Activated T-cell treated with anti-CD3 and anti-CD28 coated beads, Interleukin-2, amount 50 U/mL, for 72 hours (primary cell): ENCODE measurements around the gene CD40LG. TPM values are rescaled to one million over a fixed set of nuclear protein-coding genes. Genes with fewer than 3 reads are reported as not detected.

Source experiments
- ATAC-seq, 2 donors: fragments of 150-1000 bp; cut with Tn5 transposase; replicated peaks in 1 of 2; 2 replicates each; pipeline ENCODE4 v1.10.0; 2021; ENCODE audit warnings: moderate library complexity in 2 of 2, mild to moderate bottlenecking in 1 of 2
- DNase-seq, 2 donors: peaks; one replicate each; pipeline ENCODE4 v3.0.0; 2021 to 2022; ENCODE audit warnings: mixed read lengths in 1 of 2
- H3K27ac Mint-ChIP-seq: one replicate; pipeline ENCODE4 v1.8.0; 2022; ENCODE audit warnings: mild to moderate bottlenecking, moderate library complexity, mixed read lengths
- H3K27me3 Mint-ChIP-seq: one replicate; pipeline ENCODE4 v1.8.0; 2022; ENCODE audit warnings: low read depth, mixed read lengths
- H3K36me3 Mint-ChIP-seq, 2 donors: one replicate each; pipeline ENCODE4 v1.8.0; 2022; ENCODE audit warnings: mixed read lengths in 2 of 2, mild to moderate bottlenecking in 1 of 2; ENCODE audit not compliant: insufficient read depth in 2 of 2
- H3K4me1 Mint-ChIP-seq: one replicate; pipeline ENCODE4 v1.8.0; 2022; ENCODE audit warnings: low read depth, mixed read lengths
- H3K4me3 Mint-ChIP-seq, 2 donors: one replicate each; pipeline ENCODE4 v1.8.0; 2022; ENCODE audit warnings: mild to moderate bottlenecking in 2 of 2, mixed read lengths in 2 of 2, moderate library complexity in 2 of 2
- H3K9me3 Mint-ChIP-seq, 2 donors: one replicate each; pipeline ENCODE4 v1.8.0; 2022; ENCODE audit warnings: mixed read lengths in 2 of 2
- total RNA-seq, 2 donors: library from RNA; stranded (reverse); gene quantifications; one replicate each; pipeline ENCODE4 v1.2.3, GENCODE V29; 2022

CD40LG gene
- 10 to 100 TPM; 26.5 to 36.1 TPM for total RNA-seq

GRCh38 chrX:136647677-136648360 is at the start of gene CD40LG:
TSS of gene CD40LG (plus strand) at chrX:136648158. CDS start at chrX:136648249, 91 bp downstream.
- H3K36me3 Mint-ChIP-seq, result peaks cover 3 to 17% of the 10 kb centered on the region in 2 donors
- H3K4me3 Mint-ChIP-seq, result peak within 1 kb of the TSS; percentile 87 to 97
- peaks cover 49% of the 10 kb centered on the region for H3K4me1 Mint-ChIP-seq
- H3K9me3 Mint-ChIP-seq, result no peaks in the 10 kb centered on the region
- DNase-seq (no peak), ATAC-seq (peak; percentile 22 to 32)
- H3K27ac Mint-ChIP-seq, result peak within 1 kb of the TSS; percentile 97
- H3K27me3 Mint-ChIP-seq, result peaks cover 27% of the 10 kb centered on the region

- Mint-ChIP-seq H3K36me3 (peaks cover 0 to 3% of the 10 kb centered on the region in 2 donors), H3K9me3 (no peaks in the 10 kb centered on the region), H3K4me1 (peaks cover 42% of the 10 kb centered on the region), H3K27me3 (peaks cover 12% of the 10 kb centered on the region), H3K4me3 (peak overlapping the region; percentile 72 to 79), H3K27ac (peak overlapping the region; percentile 88)
- DNase-seq, result peak; percentile 21 to 23
- ATAC-seq, result peak; percentile 79 to 83
Measured at GRCh38 chrX:136598631-136599030, 49.3 kb upstream of the CD40LG start.

- H3K36me3 Mint-ChIP-seq, result no peaks in the 10 kb centered on the region
Measured at GRCh38 chrX:136600059-136600458, 47.9 kb upstream of the CD40LG start.

GRCh38 chrX:136607236-136607635 is 40.7 kb upstream of the CD40LG start:
- Mint-ChIP-seq H3K36me3 (peaks cover 2 to 4% of the 10 kb centered on the region in 2 donors), H3K9me3 (peaks cover 0 to 3% of the 10 kb centered on the region in 2 donors), H3K27ac (no peak overlapping the region), H3K4me3 (no peak overlapping the region), H3K4me1 (peaks cover 54% of the 10 kb centered on the region), H3K27me3 (peaks cover 15% of the 10 kb centered on the region)
- no peak for DNase-seq
- no peak for ATAC-seq

More at GRCh38 chrX:136600059-136600458, 47.9 kb upstream of the CD40LG start:
- Mint-ChIP-seq H3K27ac (peak overlapping the region; percentile 76), H3K4me3 (peak overlapping the region in 1 of 2 donors; percentile 45), H3K9me3 (no peaks in the 10 kb centered on the region), H3K27me3 (peaks cover 12% of the 10 kb centered on the region), H3K4me1 (peaks cover 35% of the 10 kb centered on the region)
- no peak for DNase-seq
- ATAC-seq, result no peak

GRCh38 chrX:136608295-136608933 is 39.5 kb upstream of the CD40LG start:
- Mint-ChIP-seq H3K4me3 (peak overlapping the region; percentile 52 to 81), H3K27me3 (peaks cover 15% of the 10 kb centered on the region), H3K36me3 (peaks cover 2 to 4% of the 10 kb centered on the region in 2 donors), H3K27ac (peak overlapping the region; percentile 88), H3K9me3 (peaks cover 0 to 3% of the 10 kb centered on the region in 2 donors), H3K4me1 (peaks cover 53% of the 10 kb centered on the region)
- DNase-seq, result peak; percentile 51
- ATAC-seq, result peak; percentile 84

- DNase-seq, result peak; percentile 32 to 45
- no peaks in the 10 kb centered on the region for H3K9me3 Mint-ChIP-seq
- peaks cover 60% of the 10 kb centered on the region for H3K4me1 Mint-ChIP-seq
- peak overlapping the region; percentile 85 for H3K27ac Mint-ChIP-seq
- H3K27me3 Mint-ChIP-seq, result no peaks in the 10 kb centered on the region
- H3K4me3 Mint-ChIP-seq, result peak overlapping the region; percentile 49 to 76
- no peaks in the 10 kb centered on the region for H3K36me3 Mint-ChIP-seq
- ATAC-seq, result peak; percentile 77 to 79
Measured at GRCh38 chrX:136616987-136617685, 30.8 kb upstream of the CD40LG start.

- Mint-ChIP-seq H3K36me3 (peaks cover 0 to 2% of the 10 kb centered on the region in 2 donors), H3K4me3 (peak overlapping the region; percentile 37 to 77), H3K27ac (peak overlapping the region; percentile 91), H3K4me1 (peaks cover 78% of the 10 kb centered on the region), H3K27me3 (peaks cover 7% of the 10 kb centered on the region), H3K9me3 (peaks cover 2 to 3% of the 10 kb centered on the region in 2 donors)
- ATAC-seq (peak; percentile 76 to 81), DNase-seq (peak; percentile 52 to 66)
Measured at GRCh38 chrX:136619899-136620505, 28.0 kb upstream of the CD40LG start.

- H3K27me3 Mint-ChIP-seq, result peaks cover 8% of the 10 kb centered on the region
- H3K36me3 Mint-ChIP-seq, result peaks cover 0 to 2% of the 10 kb centered on the region in 2 donors
- ATAC-seq (no peak), DNase-seq (no peak)
- H3K27ac Mint-ChIP-seq, result peak overlapping the region; percentile 91
- H3K9me3 Mint-ChIP-seq, result peaks cover 2 to 3% of the 10 kb centered on the region in 2 donors
- peak overlapping the region; percentile 37 to 77 for H3K4me3 Mint-ChIP-seq
- H3K4me1 Mint-ChIP-seq, result peaks cover 78% of the 10 kb centered on the region
Measured at GRCh38 chrX:136620780-136621179, 27.2 kb upstream of the CD40LG start.

- Mint-ChIP-seq H3K9me3 (peaks cover 2 to 3% of the 10 kb centered on the region in 2 donors), H3K27ac (no peak overlapping the region), H3K36me3 (peaks cover 0 to 2% of the 10 kb centered on the region in 2 donors), H3K4me1 (peaks cover 93% of the 10 kb centered on the region), H3K4me3 (no peak overlapping the region), H3K27me3 (peaks cover 8% of the 10 kb centered on the region)
- DNase-seq (no peak), ATAC-seq (no peak)
Measured at GRCh38 chrX:136622568-136622967, 25.4 kb upstream of the CD40LG start.

GRCh38 chrX:136623396-136623795 is 24.6 kb upstream of the CD40LG start:
- peak overlapping the region; percentile 79 for H3K27ac Mint-ChIP-seq
- peaks cover 0 to 2% of the 10 kb centered on the region in 2 donors for H3K36me3 Mint-ChIP-seq
- DNase-seq, result peak; percentile 39 to 69
- H3K4me3 Mint-ChIP-seq, result peak overlapping the region; percentile 9 to 56
- ATAC-seq, result peak; percentile 18 to 42
- H3K9me3 Mint-ChIP-seq, result peaks cover 2 to 3% of the 10 kb centered on the region in 2 donors
- H3K27me3 Mint-ChIP-seq, result peaks cover 8% of the 10 kb centered on the region
- peaks cover 93% of the 10 kb centered on the region for H3K4me1 Mint-ChIP-seq

GRCh38 chrX:136625246-136625645 is 22.7 kb upstream of the CD40LG start:
- DNase-seq (no peak), ATAC-seq (no peak)
- peaks cover 92% of the 10 kb centered on the region for H3K4me1 Mint-ChIP-seq
- peaks cover 0 to 2% of the 10 kb centered on the region in 2 donors for H3K36me3 Mint-ChIP-seq
- H3K27me3 Mint-ChIP-seq, result peaks cover 8% of the 10 kb centered on the region
- peak overlapping the region; percentile 46 for H3K27ac Mint-ChIP-seq
- peaks cover 2 to 3% of the 10 kb centered on the region in 2 donors for H3K9me3 Mint-ChIP-seq
- no peak overlapping the region for H3K4me3 Mint-ChIP-seq

GRCh38 chrX:136626237-136626636 is 21.7 kb upstream of the CD40LG start:
- peaks cover 92% of the 10 kb centered on the region for H3K4me1 Mint-ChIP-seq
- DNase-seq (no peak), ATAC-seq (peak; percentile 9 to 19)
- H3K27me3 Mint-ChIP-seq, result peaks cover 8% of the 10 kb centered on the region
- H3K36me3 Mint-ChIP-seq, result peaks cover 0 to 2% of the 10 kb centered on the region in 2 donors
- H3K4me3 Mint-ChIP-seq, result peak overlapping the region; percentile 58 to 81
- H3K27ac Mint-ChIP-seq, result peak overlapping the region; percentile 94
- H3K9me3 Mint-ChIP-seq, result peaks cover 2 to 3% of the 10 kb centered on the region in 2 donors
